B cell (primary cell): ENCODE data around the gene C1QTNF7.

Source experiments
- EZH2 ChIP-seq: IDR thresholded peaks from 2 replicates; pipeline ENCODE4 v1.6.1; 2012; ENCODE audit warnings: borderline replicate concordance, low read depth, mild to moderate bottlenecking, moderate library complexity, low read length; ENCODE audit not compliant: insufficient read depth, poor library complexity, severe bottlenecking
- TF ChIP-seq, protein P1 (sequence below): fragments of 200-600 bp; IDR thresholded peaks from one replicate; pipeline ENCODE4 v1.8.0; 2022; ENCODE audit warnings: antibody characterized with exemption, mild to moderate bottlenecking

DNA sequence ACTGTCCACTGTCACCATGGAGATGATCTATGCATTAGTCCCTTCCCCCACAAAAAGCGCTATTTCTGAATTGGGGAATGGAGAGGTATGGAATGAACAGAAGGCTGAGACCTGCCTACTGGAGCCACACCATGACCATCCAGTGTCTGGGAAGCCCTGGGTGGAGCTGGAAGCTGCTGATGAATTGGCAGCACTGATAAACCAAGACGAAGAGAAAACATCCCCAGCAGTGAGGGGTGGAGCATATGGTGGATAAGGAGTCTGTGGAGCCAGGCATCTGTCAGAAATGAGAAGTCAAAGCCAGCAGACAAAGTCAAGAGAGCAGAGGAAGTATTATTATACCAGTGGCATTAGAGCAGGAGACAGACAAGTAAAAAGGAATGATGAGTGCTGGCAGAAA is 55.0 kb downstream of the C1QTNF7 start:
- TF ChIP-seq, protein P1, sequence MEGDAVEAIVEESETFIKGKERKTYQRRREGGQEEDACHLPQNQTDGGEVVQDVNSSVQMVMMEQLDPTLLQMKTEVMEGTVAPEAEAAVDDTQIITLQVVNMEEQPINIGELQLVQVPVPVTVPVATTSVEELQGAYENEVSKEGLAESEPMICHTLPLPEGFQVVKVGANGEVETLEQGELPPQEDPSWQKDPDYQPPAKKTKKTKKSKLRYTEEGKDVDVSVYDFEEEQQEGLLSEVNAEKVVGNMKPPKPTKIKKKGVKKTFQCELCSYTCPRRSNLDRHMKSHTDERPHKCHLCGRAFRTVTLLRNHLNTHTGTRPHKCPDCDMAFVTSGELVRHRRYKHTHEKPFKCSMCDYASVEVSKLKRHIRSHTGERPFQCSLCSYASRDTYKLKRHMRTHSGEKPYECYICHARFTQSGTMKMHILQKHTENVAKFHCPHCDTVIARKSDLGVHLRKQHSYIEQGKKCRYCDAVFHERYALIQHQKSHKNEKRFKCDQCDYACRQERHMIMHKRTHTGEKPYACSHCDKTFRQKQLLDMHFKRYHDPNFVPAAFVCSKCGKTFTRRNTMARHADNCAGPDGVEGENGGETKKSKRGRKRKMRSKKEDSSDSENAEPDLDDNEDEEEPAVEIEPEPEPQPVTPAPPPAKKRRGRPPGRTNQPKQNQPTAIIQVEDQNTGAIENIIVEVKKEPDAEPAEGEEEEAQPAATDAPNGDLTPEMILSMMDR = no peak
- no peak for TF ChIP-seq EZH2
